Measurements from ENCODE around the gene TUBB2A. TPM values are rescaled to one million over a fixed set of nuclear protein-coding genes. Genes with fewer than 3 reads are reported as not detected.
"Not testable (repeated sequence)": the region's sequence is repeated elsewhere in the genome, so short reads cannot be mapped to it uniquely, and the experiment has no call there.

TUBB2A gene
- total and polyA plus RNA-seq, 5 donors: 24.3 to 43.1 (median 28.6) TPM

- ATAC-seq (no peak), DNase-seq (no peak)
- Histone ChIP-seq H3K4me3 (ENCODE audit: low read length) (no peak overlapping the region), H3K27ac (ENCODE audit: low read length) (no peak overlapping the region), H3K27me3 (ENCODE audit: control insufficient read depth, insufficient read depth) (no peaks in the 10 kb centered on the region), H3K4me1 (ENCODE audit: control insufficient read depth, insufficient read depth, low read length) (peaks cover 3% of the 10 kb centered on the region), H3K9me3 (ENCODE audit: control insufficient read depth, low read length) (no peaks in the 10 kb centered on the region)
- WGBS: 71% methylated on average over 5 of the region's 5 CpGs
- intact Hi-C loops (cut with DNase I): no loop called here
Observed at GRCh38 chr6:3151691-3152090, 5.7 kb downstream of the TUBB2A start.

GRCh38 chr6:3147914-3148757, 9.2 kb downstream of the TUBB2A start:
- 92% methylated on average over 6 of the region's 6 CpGs for WGBS
- H3K27me3 ChIP-seq (ENCODE audit: control insufficient read depth, insufficient read depth): no peaks in the 10 kb centered on the region
- H3K27ac ChIP-seq (ENCODE audit: low read length): no peak overlapping the region
- DNase-seq (no peak), ATAC-seq (peak in 1 of 2 donors; percentile 35)
- H3K4me1 ChIP-seq (ENCODE audit: control insufficient read depth, insufficient read depth, low read length): peaks cover 3% of the 10 kb centered on the region
- H3K9me3 ChIP-seq (ENCODE audit: control insufficient read depth, low read length): no peaks in the 10 kb centered on the region
- H3K4me3 ChIP-seq (ENCODE audit: low read length): no peak overlapping the region
- intact Hi-C loops (cut with DNase I): no loop called here

GRCh38 chr6:3144571-3144970, 12.8 kb downstream of the TUBB2A start:
- 79% methylated on average over 8 of the region's 8 CpGs for WGBS
- no peaks in the 10 kb centered on the region for H3K27me3 ChIP-seq (ENCODE audit: control insufficient read depth, insufficient read depth)
- no peak for DNase-seq
- no peak overlapping the region for H3K27ac ChIP-seq (ENCODE audit: low read length)
- no peak for ATAC-seq
- no peak overlapping the region for H3K4me3 ChIP-seq (ENCODE audit: low read length)
- intact Hi-C loops (cut with DNase I): loop anchor here in 1 of 4 donors (5.0 kb wide), 1 partner anchor 103 kb away; no protein-coding TSS in a partner anchor
- H3K9me3 ChIP-seq (ENCODE audit: control insufficient read depth, low read length): no peaks in the 10 kb centered on the region
- no peaks in the 10 kb centered on the region for H3K4me1 ChIP-seq (ENCODE audit: control insufficient read depth, insufficient read depth, low read length)

GRCh38 chr6:3143158-3143557, 14.2 kb downstream of the TUBB2A start:
- no peak for ATAC-seq
- DNase-seq: no peak
- Histone ChIP-seq H3K4me1 (ENCODE audit: control insufficient read depth, insufficient read depth, low read length) (no peaks in the 10 kb centered on the region), H3K27me3 (ENCODE audit: control insufficient read depth, insufficient read depth) (no peaks in the 10 kb centered on the region), H3K27ac (ENCODE audit: low read length) (no peak overlapping the region), H3K9me3 (ENCODE audit: control insufficient read depth, low read length) (no peaks in the 10 kb centered on the region), H3K4me3 (ENCODE audit: low read length) (no peak overlapping the region)
- intact Hi-C loops (cut with DNase I): loop anchor here in 1 of 4 donors (5.0 kb wide), 1 partner anchor 104 kb away; no protein-coding TSS in a partner anchor
- 88% methylated on average over 6 of the region's 6 CpGs for WGBS

GRCh38 chr6:3142536-3142935, 14.8 kb downstream of the TUBB2A start:
- Histone ChIP-seq H3K27me3 (ENCODE audit: control insufficient read depth, insufficient read depth) (no peaks in the 10 kb centered on the region), H3K4me1 (ENCODE audit: control insufficient read depth, insufficient read depth, low read length) (no peaks in the 10 kb centered on the region), H3K4me3 (ENCODE audit: low read length) (no peak overlapping the region), H3K9me3 (ENCODE audit: control insufficient read depth, low read length) (no peaks in the 10 kb centered on the region), H3K27ac (ENCODE audit: low read length) (no peak overlapping the region)
- ATAC-seq (no peak), DNase-seq (no peak)
- intact Hi-C loops (cut with DNase I): loop anchor here in 1 of 4 donors (5.0 kb wide), 1 partner anchor 105 kb away; no protein-coding TSS in a partner anchor

GRCh38 chr6:3140201-3140600, 17.1 kb downstream of the TUBB2A start:
- ATAC-seq (no peak), DNase-seq (no peak)
- intact Hi-C loops (cut with DNase I): loop anchor here in 1 of 4 donors (5.0 kb wide), 1 partner anchor 107 kb away; no protein-coding TSS in a partner anchor
- 90% methylated on average over 20 of the region's 20 CpGs for WGBS
- Histone ChIP-seq H3K4me1 (ENCODE audit: control insufficient read depth, insufficient read depth, low read length) (no peaks in the 10 kb centered on the region), H3K27me3 (ENCODE audit: control insufficient read depth, insufficient read depth) (no peaks in the 10 kb centered on the region), H3K9me3 (ENCODE audit: control insufficient read depth, low read length) (no peaks in the 10 kb centered on the region), H3K27ac (ENCODE audit: low read length) (no peak overlapping the region), H3K4me3 (ENCODE audit: low read length) (no peak overlapping the region)

- ATAC-seq (peak; percentile 81 to 90), DNase-seq (peak; percentile 50 to 81 (median 75))
- Histone ChIP-seq H3K4me3 (ENCODE audit: low read length) (no peak overlapping the region), H3K4me1 (ENCODE audit: control insufficient read depth, insufficient read depth, low read length) (no peaks in the 10 kb centered on the region), H3K9me3 (ENCODE audit: control insufficient read depth, low read length) (no peaks in the 10 kb centered on the region), H3K27me3 (ENCODE audit: control insufficient read depth, insufficient read depth) (no peaks in the 10 kb centered on the region), H3K27ac (ENCODE audit: low read length) (peak overlapping the region; percentile 51)
- intact Hi-C loops (cut with DNase I): loop anchor here in 2 of 4 donors (5.0 to 10.0 kb wide), 2 partner anchors 103 to 596 kb away; no protein-coding TSS in a partner anchor
- WGBS: 48% methylated on average over 14 of the region's 14 CpGs
Observed at GRCh38 chr6:3139090-3139903, 18.0 kb downstream of the TUBB2A start.

- intact Hi-C loops (cut with DNase I): loop anchor here in 2 of 4 donors (5.0 to 10.0 kb wide), 2 partner anchors 104 to 596 kb away; no protein-coding TSS in a partner anchor
- WGBS: 73% methylated on average over 1 of the region's 1 CpG
- ATAC-seq (no peak), DNase-seq (no peak)
- Histone ChIP-seq H3K9me3 (ENCODE audit: control insufficient read depth, low read length) (no peaks in the 10 kb centered on the region), H3K4me3 (ENCODE audit: low read length) (no peak overlapping the region), H3K27me3 (ENCODE audit: control insufficient read depth, insufficient read depth) (no peaks in the 10 kb centered on the region), H3K27ac (ENCODE audit: low read length) (no peak overlapping the region), H3K4me1 (ENCODE audit: control insufficient read depth, insufficient read depth, low read length) (no peaks in the 10 kb centered on the region)
Observed at GRCh38 chr6:3138341-3138740, 19.0 kb downstream of the TUBB2A start.

GRCh38 chr6:3137873-3138272, 19.5 kb downstream of the TUBB2A start:
- WGBS: 83% methylated on average over 6 of the region's 6 CpGs
- DNase-seq; ATAC-seq; H3K27me3 ChIP-seq (ENCODE audit: control insufficient read depth, insufficient read depth); H3K9me3 ChIP-seq (ENCODE audit: control insufficient read depth, low read length); H3K4me3 ChIP-seq (ENCODE audit: low read length); H3K4me1 ChIP-seq (ENCODE audit: control insufficient read depth, insufficient read depth, low read length): not testable (repeated sequence)
- peak overlapping the region; percentile 9 for H3K27ac ChIP-seq (ENCODE audit: low read length)
- intact Hi-C loops (cut with DNase I): loop anchor here in 2 of 4 donors (5.0 to 10.0 kb wide), 2 partner anchors 104 to 597 kb away; no protein-coding TSS in a partner anchor

GRCh38 chr6:3137057-3137777, 20.1 kb downstream of the TUBB2A start:
- ATAC-seq (no peak), DNase-seq (no peak)
- Histone ChIP-seq H3K27me3 (ENCODE audit: control insufficient read depth, insufficient read depth) (no peaks in the 10 kb centered on the region), H3K27ac (ENCODE audit: low read length) (no peak overlapping the region), H3K9me3 (ENCODE audit: control insufficient read depth, low read length) (no peaks in the 10 kb centered on the region), H3K4me3 (ENCODE audit: low read length) (no peak overlapping the region), H3K4me1 (ENCODE audit: control insufficient read depth, insufficient read depth, low read length) (no peaks in the 10 kb centered on the region)
- 95% methylated on average over 12 of the region's 12 CpGs for WGBS
- intact Hi-C loops (cut with DNase I): loop anchor here in 2 of 4 donors (5.0 to 10.0 kb wide), 2 partner anchors 105 to 598 kb away; no protein-coding TSS in a partner anchor
